Measurements from ENCODE around the gene LCP2. TPM values are rescaled to one million over a fixed set of nuclear protein-coding genes. Genes with fewer than 3 reads are reported as not detected.

Gene LCP2
- total RNA-seq, 1 experiment from 2014 or later = not detected

DNA sequence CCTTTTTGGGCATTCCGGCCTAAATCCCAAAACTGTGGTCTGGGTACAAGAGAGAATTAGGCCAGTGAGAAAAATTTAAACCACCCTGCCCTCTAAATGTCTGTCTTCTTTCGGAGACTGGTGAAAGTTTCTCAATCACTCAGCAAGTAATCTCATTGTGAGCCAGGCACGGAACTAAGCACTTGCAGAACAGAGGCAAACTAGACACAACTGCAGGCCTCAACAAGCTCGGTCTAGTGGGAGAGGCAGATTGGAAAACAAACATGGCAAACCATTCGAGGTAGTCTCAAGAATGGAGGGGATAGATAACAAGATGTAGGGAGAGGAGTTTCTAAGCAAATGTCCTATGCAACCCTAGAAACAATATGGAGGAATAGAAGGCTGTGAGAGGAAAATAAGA lies 73.7 kb downstream of the LCP2 start:
- H4K91ac ChIP-seq (ENCODE audit: insufficient read length, low read depth, low read length) = no peak overlapping the region
- no peaks in the 10 kb centered on the region for H3K9me3 ChIP-seq (ENCODE audit: control insufficient read depth, low read depth, low read length)
- H2BK12ac ChIP-seq (ENCODE audit: insufficient read length, low read depth, low read length) = no peak overlapping the region
- no peak overlapping the region for H3K4ac ChIP-seq (ENCODE audit: low read depth, low read length)
- H2BK15ac ChIP-seq (ENCODE audit: low read depth, low read length) = no peak overlapping the region
- no peak overlapping the region for H4K5ac ChIP-seq (ENCODE audit: insufficient read length, low read depth, low read length)
- no peak overlapping the region for H3K4me2 ChIP-seq (ENCODE audit: insufficient read depth, insufficient read length, low read length)
- H4K20me1 ChIP-seq (ENCODE audit: control insufficient read depth, insufficient read depth, insufficient read length) = no peaks in the 10 kb centered on the region
- H3K27me3 ChIP-seq (ENCODE audit: insufficient read depth, low read length) = 0 out of 2 replicates have a peak, but pooled peaks cover 2% of the 10 kb centered on the region
- no peak overlapping the region for H4K8ac ChIP-seq (replicated peaks; ENCODE audit: insufficient read length, low read depth, low read length)
- H2AK5ac ChIP-seq (ENCODE audit: insufficient read length, low read length) = no peak overlapping the region
- H2AFZ ChIP-seq (ENCODE audit: low read length) = no peak overlapping the region
- Mint-ChIP-seq H3K36me3 (ENCODE audit: insufficient read depth in 1 of 3, low read depth in 3 of 3) (no peaks in the 10 kb centered on the region), H3K27ac (no peak overlapping the region), H3K9me3 (no peaks in the 10 kb centered on the region; a peak in 2 of 5 replicates), H3K4me3 (no peak overlapping the region), H3K4me1 (peaks cover 46 to 50% of the 10 kb centered on the region in 2 experiments), H3K27me3 (ENCODE audit: low read depth) (peaks cover 3% of the 10 kb centered on the region; the same call in 1 of the 2 replicates)
- no peaks in the 10 kb centered on the region for H3K79me2 ChIP-seq (ENCODE audit: insufficient read depth, low read length)
- H3K18ac ChIP-seq (ENCODE audit: insufficient read length, low read depth, low read length) = no peak overlapping the region
- no peaks in the 10 kb centered on the region for H3K23me2 ChIP-seq (ENCODE audit: insufficient read length, low read depth, low read length, poor library complexity, severe bottlenecking)
- H2BK20ac ChIP-seq (ENCODE audit: low read depth, low read length, poor library complexity, severe bottlenecking) = no peak overlapping the region
- H2BK5ac ChIP-seq (ENCODE audit: insufficient read length, low read length) = no peak overlapping the region
- H3K4me1 ChIP-seq (ENCODE audit: insufficient read depth, low read length) = no peaks in the 10 kb centered on the region; the same call in 1 of the 2 replicates
- no peak overlapping the region for H3K56ac ChIP-seq (ENCODE audit: insufficient read length, low read depth, low read length)
- no CpG with 5 or more reads among the region's 5 CpGs for WGBS (ENCODE audit: extremely low coverage, insufficient read length, low lambda C conversion rate)
- H3T11ph ChIP-seq (ENCODE audit: low read length) = no peak overlapping the region
- H2BK120ac ChIP-seq (ENCODE audit: low read depth, low read length, poor library complexity, severe bottlenecking) = no peak overlapping the region
- DNase-seq = no peak
- H3K14ac ChIP-seq (ENCODE audit: insufficient read depth, low read length) = no peak overlapping the region
- no peak overlapping the region for H3K23ac ChIP-seq (ENCODE audit: insufficient read length, low read depth, low read length)
- H3K79me1 ChIP-seq (ENCODE audit: insufficient read depth, low read depth, low read length, poor library complexity, severe bottlenecking) = no peaks in the 10 kb centered on the region
- H3K9ac ChIP-seq (ENCODE audit: extremely low read depth, insufficient read length, low read length) = no peak overlapping the region
- H3K27ac ChIP-seq (ENCODE audit: insufficient read length, low read depth, low read length) = no peak overlapping the region
- TF ChIP-seq, protein P1, sequence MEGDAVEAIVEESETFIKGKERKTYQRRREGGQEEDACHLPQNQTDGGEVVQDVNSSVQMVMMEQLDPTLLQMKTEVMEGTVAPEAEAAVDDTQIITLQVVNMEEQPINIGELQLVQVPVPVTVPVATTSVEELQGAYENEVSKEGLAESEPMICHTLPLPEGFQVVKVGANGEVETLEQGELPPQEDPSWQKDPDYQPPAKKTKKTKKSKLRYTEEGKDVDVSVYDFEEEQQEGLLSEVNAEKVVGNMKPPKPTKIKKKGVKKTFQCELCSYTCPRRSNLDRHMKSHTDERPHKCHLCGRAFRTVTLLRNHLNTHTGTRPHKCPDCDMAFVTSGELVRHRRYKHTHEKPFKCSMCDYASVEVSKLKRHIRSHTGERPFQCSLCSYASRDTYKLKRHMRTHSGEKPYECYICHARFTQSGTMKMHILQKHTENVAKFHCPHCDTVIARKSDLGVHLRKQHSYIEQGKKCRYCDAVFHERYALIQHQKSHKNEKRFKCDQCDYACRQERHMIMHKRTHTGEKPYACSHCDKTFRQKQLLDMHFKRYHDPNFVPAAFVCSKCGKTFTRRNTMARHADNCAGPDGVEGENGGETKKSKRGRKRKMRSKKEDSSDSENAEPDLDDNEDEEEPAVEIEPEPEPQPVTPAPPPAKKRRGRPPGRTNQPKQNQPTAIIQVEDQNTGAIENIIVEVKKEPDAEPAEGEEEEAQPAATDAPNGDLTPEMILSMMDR (conservative IDR thresholded peaks at IDR 0.05) = no peak

Measured in H9 (cell line).